Suprapubic skin (tissue), 2 donors: ENCODE measurements around the gene INPP5E.
"Not testable (repeated sequence)": the region's sequence is repeated elsewhere in the genome, so short reads cannot be mapped to it uniquely, and the experiment has no call there.

Source experiments
- EP300 ChIP-seq: sonication (generic); formaldehyde crosslinking; IDR thresholded peaks from one replicate; pipeline ENCODE4 v1.6.1; 2017; ENCODE audit warnings: antibody characterized with exemption
- POLR2A ChIP-seq, 2 donors: fragments of 450-650 bp; IDR thresholded peaks; one replicate each; pipeline ENCODE4 v1.6.1; 2017; ENCODE audit warnings: antibody characterized with exemption in 2 of 2, mild to moderate bottlenecking in 2 of 2, moderate library complexity in 2 of 2

DNA sequence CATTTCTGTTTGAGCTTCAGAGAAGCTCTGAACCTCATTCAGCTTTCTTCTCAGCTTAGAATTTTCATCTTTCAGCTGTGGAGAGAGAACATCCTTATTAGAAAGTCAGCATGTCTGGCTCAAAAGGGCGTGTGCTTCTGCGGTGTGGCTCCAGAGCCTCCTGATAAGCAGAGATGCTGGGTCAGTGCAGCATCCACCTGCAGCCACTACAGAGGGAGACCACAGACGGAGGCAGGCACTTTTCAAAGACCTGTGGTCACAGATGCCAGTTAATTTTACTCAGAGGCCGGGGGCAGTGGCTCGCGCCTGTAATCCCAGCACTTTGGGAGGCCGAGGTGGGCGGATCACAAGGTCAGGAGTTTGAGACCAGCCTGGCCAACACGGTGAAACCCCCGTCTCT is 33.7 kb downstream of the INPP5E start:
- TF ChIP-seq POLR2A (IDR thresholded peaks at IDR 0.05); EP300: not testable (repeated sequence)
